Measurements from ENCODE around the gene FAM78B. TPM values are rescaled to one million over a fixed set of nuclear protein-coding genes. Genes with fewer than 3 reads are reported as not detected.
A peak's percentile ranks its signal among the peaks of the same experiment; 100 is the strongest.

The FAM78B gene
- total RNA-seq, 1 experiment from 2014 or later, result 0.26 TPM

- no peak for TF ChIP-seq EZH2phosphoT487 (IDR thresholded peaks at IDR 0.05; ENCODE audit: borderline replicate concordance, low read length)
- no peak for TF ChIP-seq EZH2 (IDR thresholded peaks at IDR 0.05; ENCODE audit: low read length, unreplicated experiment)
- TF ChIP-seq CTCF (conservative IDR thresholded peaks at IDR 0.05; ENCODE audit: low read depth, low read length), result no peak
- Histone ChIP-seq H2AFZ (ENCODE audit: low read length) (no peak overlapping the region), H3K27me3 (ENCODE audit: low read length) (no peaks in the 10 kb centered on the region), H3K36me3 (ENCODE audit: low read depth, low read length) (no peaks in the 10 kb centered on the region), H3K9me3 (ENCODE audit: low read length) (no peaks in the 10 kb centered on the region), H3F3A (ENCODE audit: low read length, unreplicated experiment) (no peaks in the 10 kb centered on the region), H3K9me2 (replicated peaks; ENCODE audit: low read length) (no peaks in the 10 kb centered on the region), H4K20me1 (ENCODE audit: low read length) (no peaks in the 10 kb centered on the region), H3K79me2 (ENCODE audit: low read length) (no peaks in the 10 kb centered on the region), H3K27ac (ENCODE audit: low read length) (no peak overlapping the region), H3K4me1 (ENCODE audit: insufficient read depth, low read length) (peaks cover 13% of the 10 kb centered on the region), H3K9ac (ENCODE audit: low read length) (no peak overlapping the region), H3K4me2 (ENCODE audit: low read length) (peak overlapping the region; percentile 23), H3K4me3 (ENCODE audit: low read length) (no peak overlapping the region)
- POLR2A ChIA-PET (ENCODE audit: unreplicated experiment), result no interaction called here
- DNase-seq (no peak), ATAC-seq (no peak)
- no TSS peak for BruUV-seq (replicated peaks)
- intact Hi-C loops (cut with micrococcal nuclease), result no loop called here
- CTCF ChIA-PET, result no interaction called here
These were observed 18.7 kb upstream of the FAM78B start for GRCh38 chr1:166185526-166185925.

- POLR2A ChIA-PET (ENCODE audit: unreplicated experiment), result no interaction called here
- intact Hi-C loops (cut with micrococcal nuclease), result no loop called here
- ATAC-seq, result peak; percentile 56
These were observed 18.1 kb upstream of the FAM78B start for GRCh38 chr1:166184897-166185296.

GRCh38 chr1:166184012-166184411 is 17.2 kb upstream of the FAM78B start:
- no peaks in the 10 kb centered on the region for H3K27me3 ChIP-seq (ENCODE audit: low read length)
- no peaks in the 10 kb centered on the region for H3F3A ChIP-seq (ENCODE audit: low read length, unreplicated experiment)
- H3K79me2 ChIP-seq (ENCODE audit: low read length), result no peaks in the 10 kb centered on the region
- no peaks in the 10 kb centered on the region for H3K36me3 ChIP-seq (ENCODE audit: low read depth, low read length)
- TF ChIP-seq EZH2phosphoT487 (IDR thresholded peaks at IDR 0.05; ENCODE audit: borderline replicate concordance, low read length) (no peak), CTCF (conservative IDR thresholded peaks at IDR 0.05; ENCODE audit: low read depth, low read length) (no peak), EZH2 (IDR thresholded peaks at IDR 0.05; ENCODE audit: low read length, unreplicated experiment) (no peak)
- no peak overlapping the region for H2AFZ ChIP-seq (ENCODE audit: low read length)
- no peaks in the 10 kb centered on the region for H3K9me2 ChIP-seq (replicated peaks; ENCODE audit: low read length)
- H3K27ac ChIP-seq (ENCODE audit: low read length), result no peak overlapping the region
- DNase-seq (no peak), ATAC-seq (no peak)
- intact Hi-C loops (cut with micrococcal nuclease), result no loop called here
- no TSS peak for BruUV-seq (replicated peaks)
- peaks cover 13% of the 10 kb centered on the region for H3K4me1 ChIP-seq (ENCODE audit: insufficient read depth, low read length)
- POLR2A ChIA-PET (ENCODE audit: unreplicated experiment), result no interaction called here
- no peak overlapping the region for H3K9ac ChIP-seq (ENCODE audit: low read length)
- H4K20me1 ChIP-seq (ENCODE audit: low read length), result no peaks in the 10 kb centered on the region
- H3K9me3 ChIP-seq (ENCODE audit: low read length), result no peaks in the 10 kb centered on the region
- CTCF ChIA-PET, result no interaction called here
- no peak overlapping the region for H3K4me3 ChIP-seq (ENCODE audit: low read length)
- peak overlapping the region; percentile 33; the same call in 1 of the 2 replicates for H3K4me2 ChIP-seq (ENCODE audit: low read length)

More at GRCh38 chr1:166184897-166185296, 18.1 kb upstream of the FAM78B start:
- H3K27me3 ChIP-seq (ENCODE audit: low read length), result no peaks in the 10 kb centered on the region
- H3K4me2 ChIP-seq (ENCODE audit: low read length), result peak overlapping the region; percentile 33
- H2AFZ ChIP-seq (ENCODE audit: low read length), result no peak overlapping the region
- H3K79me2 ChIP-seq (ENCODE audit: low read length), result no peaks in the 10 kb centered on the region
- no peak overlapping the region for H3K4me3 ChIP-seq (ENCODE audit: low read length)
- no peak for TF ChIP-seq EZH2phosphoT487 (IDR thresholded peaks at IDR 0.05; ENCODE audit: borderline replicate concordance, low read length)
- no TSS peak for BruUV-seq (replicated peaks)
- no peak overlapping the region for H3K9ac ChIP-seq (ENCODE audit: low read length)
- H3K36me3 ChIP-seq (ENCODE audit: low read depth, low read length), result no peaks in the 10 kb centered on the region
- no peak overlapping the region for H3K27ac ChIP-seq (ENCODE audit: low read length)
- no peaks in the 10 kb centered on the region for H3F3A ChIP-seq (ENCODE audit: low read length, unreplicated experiment)
- peak; percentile 85 for DNase-seq
- H3K9me2 ChIP-seq (replicated peaks; ENCODE audit: low read length), result no peaks in the 10 kb centered on the region
- CTCF ChIA-PET, result no interaction called here
- H3K4me1 ChIP-seq (ENCODE audit: insufficient read depth, low read length), result peaks cover 13% of the 10 kb centered on the region
- H3K9me3 ChIP-seq (ENCODE audit: low read length), result no peaks in the 10 kb centered on the region
- H4K20me1 ChIP-seq (ENCODE audit: low read length), result no peaks in the 10 kb centered on the region
